ENCODE measurements around the gene KHDRBS1. TPM values are rescaled to one million over a fixed set of nuclear protein-coding genes. Genes with fewer than 3 reads are reported as not detected.
"Not testable (repeated sequence)": the region's sequence is repeated elsewhere in the genome, so short reads cannot be mapped to it uniquely, and the experiment has no call there.

Gene KHDRBS1
- total and polyA plus RNA-seq, 4 donors: 14.6 to 37.6 (median 24.5) TPM

DNA sequence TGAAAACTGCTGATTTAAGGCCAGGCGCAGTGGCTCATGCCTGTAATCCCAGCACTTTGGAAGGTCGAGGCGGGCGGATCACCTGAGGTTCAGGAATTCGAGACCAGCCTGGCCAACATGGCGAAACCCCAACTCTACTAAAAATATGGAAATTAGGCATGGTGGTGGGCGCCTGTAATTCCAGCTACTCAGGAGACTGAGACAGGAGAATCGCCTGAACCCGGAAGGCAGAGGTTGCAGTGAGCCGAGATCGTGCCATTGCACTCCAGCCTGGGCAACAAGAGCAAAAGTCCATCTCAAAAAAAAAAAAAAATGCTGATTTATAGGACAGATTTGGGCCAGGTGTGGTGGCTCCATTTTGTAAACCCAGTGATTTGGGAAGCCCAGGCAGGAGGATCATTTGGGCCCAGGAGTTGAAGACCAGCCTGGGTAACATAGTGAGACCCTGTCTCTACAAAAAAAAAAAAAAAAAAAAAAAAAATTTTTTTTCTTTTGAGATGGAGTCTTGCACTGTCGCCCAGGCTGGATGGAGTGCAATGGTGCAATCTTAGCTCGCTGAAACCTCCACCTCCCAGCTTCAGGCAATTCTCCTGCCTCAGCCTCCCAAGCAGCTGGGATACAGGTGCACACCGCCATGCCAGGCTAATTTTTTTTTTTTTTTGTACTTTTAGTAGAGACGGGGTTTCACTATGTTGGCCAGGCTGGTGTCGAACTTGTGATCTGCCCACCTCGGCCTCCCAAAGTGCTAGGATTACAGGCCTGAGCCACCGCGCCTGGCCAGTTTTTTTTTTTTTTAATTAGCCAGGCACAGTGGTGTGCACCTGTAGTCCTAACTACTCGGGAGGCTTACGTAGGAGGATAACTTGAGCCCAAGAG is 52.2 kb downstream of the KHDRBS1 start:
- not testable (repeated sequence) for H3K9me3 ChIP-seq (ENCODE audit: control insufficient read depth in 4 of 4, low read length in 3 of 4); H3K36me3 ChIP-seq (ENCODE audit: control insufficient read depth in 4 of 4, insufficient read depth in 3 of 4, low read depth in 1 of 4, low read length in 3 of 4); DNase-seq (ENCODE audit: low spot score); H3K4me3 ChIP-seq (ENCODE audit: low read depth in 1 of 3, low read length in 3 of 3); H3K27me3 ChIP-seq (ENCODE audit: control insufficient read depth in 4 of 4, insufficient read depth in 4 of 4, low read length in 3 of 4); H3K9ac ChIP-seq (ENCODE audit: low read depth in 1 of 2, low read length in 2 of 2); H3K4me1 ChIP-seq (ENCODE audit: control insufficient read depth in 4 of 4, insufficient read depth in 4 of 4, low read length in 3 of 4)
- WGBS: 59% methylated on average over 21 of the region's 21 CpGs
- H3K27ac ChIP-seq (ENCODE audit: low read depth in 1 of 2, low read length in 2 of 2): peak overlapping the region in 1 of 2 donors; percentile 28
- TF ChIP-seq YY1 (IDR thresholded peaks at IDR 0.05) (peak; percentile 23), SP1 (IDR thresholded peaks at IDR 0.05) (peak; percentile 9), HNF4A (conservative IDR thresholded peaks at IDR 0.05) (peak; percentile 55)

DNA sequence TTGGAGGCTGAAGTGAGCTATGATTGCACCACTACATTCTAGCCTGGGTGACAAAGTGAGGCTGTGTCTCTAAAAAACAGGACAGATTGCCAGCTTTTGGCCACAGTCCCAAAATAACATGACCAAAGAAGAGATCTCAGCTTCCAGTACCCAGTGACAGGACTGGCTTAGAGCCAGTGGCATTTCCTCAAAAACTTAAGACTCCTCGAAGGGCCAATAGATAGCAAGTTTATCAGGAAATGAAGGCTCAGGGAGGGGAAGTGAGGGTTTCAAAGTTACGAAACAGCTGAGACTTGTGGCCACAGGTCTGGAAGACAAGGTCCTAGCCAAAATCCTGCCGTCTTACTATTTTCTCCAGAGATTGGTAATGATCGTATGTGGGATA is 52.8 kb downstream of the KHDRBS1 start:
- Histone ChIP-seq H3K36me3 (ENCODE audit: control insufficient read depth in 4 of 4, insufficient read depth in 3 of 4, low read depth in 1 of 4, low read length in 3 of 4) (peaks cover 0 to 3% (median under 1%) of the 10 kb centered on the region in 4 donors), H3K27ac (ENCODE audit: low read depth in 1 of 2, low read length in 2 of 2) (peak overlapping the region in 1 of 2 donors; percentile 28), H3K27me3 (ENCODE audit: control insufficient read depth in 4 of 4, insufficient read depth in 4 of 4, low read length in 3 of 4) (no peaks in the 10 kb centered on the region), H3K9me3 (ENCODE audit: control insufficient read depth in 4 of 4, low read length in 3 of 4) (no peaks in the 10 kb centered on the region), H3K4me3 (ENCODE audit: low read depth in 1 of 3, low read length in 3 of 3) (no peak overlapping the region), H3K9ac (ENCODE audit: low read depth in 1 of 2, low read length in 2 of 2) (no peak overlapping the region), H3K4me1 (ENCODE audit: control insufficient read depth in 4 of 4, insufficient read depth in 4 of 4, low read length in 3 of 4) (peaks cover 0 to 8% (median 5%) of the 10 kb centered on the region in 4 donors)
- TF ChIP-seq NR2F2 (IDR thresholded peaks at IDR 0.05) (peak; percentile 73), GABPA (IDR thresholded peaks at IDR 0.05 in 1 of 2, conservative IDR thresholded peaks at IDR 0.05 in 1 of 2) (no peak)
- WGBS: 42% methylated on average over 4 of the region's 4 CpGs
- DNase-seq (ENCODE audit: low spot score): peak; percentile 41

DNA sequence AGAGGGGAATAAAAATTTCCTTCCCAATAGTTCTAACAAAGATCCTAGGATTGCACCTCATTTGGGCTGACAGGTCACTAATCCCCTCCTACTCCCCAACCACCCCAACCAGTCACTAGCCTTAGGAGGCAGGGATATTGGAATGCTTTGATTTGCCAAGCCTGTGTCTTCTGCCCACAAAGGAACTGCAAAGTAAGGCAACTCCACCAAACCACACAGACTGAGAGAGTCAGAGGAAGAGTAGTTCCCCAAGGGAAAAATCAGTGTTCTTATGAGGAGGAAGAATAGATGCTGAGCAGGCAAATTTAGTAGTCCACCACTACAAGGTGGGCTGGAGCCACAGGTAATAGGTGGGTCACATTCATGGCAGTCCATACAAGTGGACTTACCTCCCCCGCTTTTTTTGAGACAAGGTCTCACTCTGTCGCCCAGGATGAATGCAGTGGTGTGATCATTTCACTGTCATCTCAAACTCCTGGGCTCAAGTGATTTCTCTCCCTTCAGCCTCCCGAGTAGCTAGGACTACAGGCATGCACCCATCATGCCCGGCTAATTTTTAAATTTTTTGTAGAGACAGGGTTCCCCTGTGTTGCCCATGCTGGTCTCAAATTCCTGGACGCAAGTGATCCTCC is 55.4 kb downstream of the KHDRBS1 start:
- no peak overlapping the region for H3K27ac ChIP-seq (ENCODE audit: low read depth in 1 of 2, low read length in 2 of 2)
- no peak overlapping the region for H3K4me3 ChIP-seq (ENCODE audit: low read depth in 1 of 3, low read length in 3 of 3)
- H3K9ac ChIP-seq (ENCODE audit: low read depth in 1 of 2, low read length in 2 of 2): no peak overlapping the region
- no peaks in the 10 kb centered on the region for H3K9me3 ChIP-seq (ENCODE audit: control insufficient read depth in 4 of 4, low read length in 3 of 4)
- peaks cover 4 to 22% (median 17%) of the 10 kb centered on the region in 4 donors for H3K4me1 ChIP-seq (ENCODE audit: control insufficient read depth in 4 of 4, insufficient read depth in 4 of 4, low read length in 3 of 4)
- 83% methylated on average over 5 of the region's 5 CpGs for WGBS
- TF ChIP-seq, protein P1, sequence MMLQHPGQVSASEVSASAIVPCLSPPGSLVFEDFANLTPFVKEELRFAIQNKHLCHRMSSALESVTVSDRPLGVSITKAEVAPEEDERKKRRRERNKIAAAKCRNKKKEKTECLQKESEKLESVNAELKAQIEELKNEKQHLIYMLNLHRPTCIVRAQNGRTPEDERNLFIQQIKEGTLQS (IDR thresholded peaks at IDR 0.05): no peak
- no peak for TF ChIP-seq RXRA (IDR thresholded peaks at IDR 0.05)
- TF ChIP-seq, protein P2, sequence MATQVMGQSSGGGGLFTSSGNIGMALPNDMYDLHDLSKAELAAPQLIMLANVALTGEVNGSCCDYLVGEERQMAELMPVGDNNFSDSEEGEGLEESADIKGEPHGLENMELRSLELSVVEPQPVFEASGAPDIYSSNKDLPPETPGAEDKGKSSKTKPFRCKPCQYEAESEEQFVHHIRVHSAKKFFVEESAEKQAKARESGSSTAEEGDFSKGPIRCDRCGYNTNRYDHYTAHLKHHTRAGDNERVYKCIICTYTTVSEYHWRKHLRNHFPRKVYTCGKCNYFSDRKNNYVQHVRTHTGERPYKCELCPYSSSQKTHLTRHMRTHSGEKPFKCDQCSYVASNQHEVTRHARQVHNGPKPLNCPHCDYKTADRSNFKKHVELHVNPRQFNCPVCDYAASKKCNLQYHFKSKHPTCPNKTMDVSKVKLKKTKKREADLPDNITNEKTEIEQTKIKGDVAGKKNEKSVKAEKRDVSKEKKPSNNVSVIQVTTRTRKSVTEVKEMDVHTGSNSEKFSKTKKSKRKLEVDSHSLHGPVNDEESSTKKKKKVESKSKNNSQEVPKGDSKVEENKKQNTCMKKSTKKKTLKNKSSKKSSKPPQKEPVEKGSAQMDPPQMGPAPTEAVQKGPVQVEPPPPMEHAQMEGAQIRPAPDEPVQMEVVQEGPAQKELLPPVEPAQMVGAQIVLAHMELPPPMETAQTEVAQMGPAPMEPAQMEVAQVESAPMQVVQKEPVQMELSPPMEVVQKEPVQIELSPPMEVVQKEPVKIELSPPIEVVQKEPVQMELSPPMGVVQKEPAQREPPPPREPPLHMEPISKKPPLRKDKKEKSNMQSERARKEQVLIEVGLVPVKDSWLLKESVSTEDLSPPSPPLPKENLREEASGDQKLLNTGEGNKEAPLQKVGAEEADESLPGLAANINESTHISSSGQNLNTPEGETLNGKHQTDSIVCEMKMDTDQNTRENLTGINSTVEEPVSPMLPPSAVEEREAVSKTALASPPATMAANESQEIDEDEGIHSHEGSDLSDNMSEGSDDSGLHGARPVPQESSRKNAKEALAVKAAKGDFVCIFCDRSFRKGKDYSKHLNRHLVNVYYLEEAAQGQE (IDR thresholded peaks at IDR 0.05): no peak
- no peak for TF ChIP-seq HNF4A (conservative IDR thresholded peaks at IDR 0.05)
- TF ChIP-seq RAD21 (IDR thresholded peaks at IDR 0.05): no peak
- no peak for TF ChIP-seq YY1 (IDR thresholded peaks at IDR 0.05)
- TF ChIP-seq, protein P3, sequence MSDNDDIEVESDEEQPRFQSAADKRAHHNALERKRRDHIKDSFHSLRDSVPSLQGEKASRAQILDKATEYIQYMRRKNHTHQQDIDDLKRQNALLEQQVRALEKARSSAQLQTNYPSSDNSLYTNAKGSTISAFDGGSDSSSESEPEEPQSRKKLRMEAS (IDR thresholded peaks at IDR 0.05): no peak
- no peak for TF ChIP-seq EGR1 (IDR thresholded peaks at IDR 0.05; ENCODE audit: low read depth in 2 of 2)
- TF ChIP-seq JUND (IDR thresholded peaks at IDR 0.05): no peak
- TF ChIP-seq NR2F2 (IDR thresholded peaks at IDR 0.05): no peak
- TF ChIP-seq, protein P4, sequence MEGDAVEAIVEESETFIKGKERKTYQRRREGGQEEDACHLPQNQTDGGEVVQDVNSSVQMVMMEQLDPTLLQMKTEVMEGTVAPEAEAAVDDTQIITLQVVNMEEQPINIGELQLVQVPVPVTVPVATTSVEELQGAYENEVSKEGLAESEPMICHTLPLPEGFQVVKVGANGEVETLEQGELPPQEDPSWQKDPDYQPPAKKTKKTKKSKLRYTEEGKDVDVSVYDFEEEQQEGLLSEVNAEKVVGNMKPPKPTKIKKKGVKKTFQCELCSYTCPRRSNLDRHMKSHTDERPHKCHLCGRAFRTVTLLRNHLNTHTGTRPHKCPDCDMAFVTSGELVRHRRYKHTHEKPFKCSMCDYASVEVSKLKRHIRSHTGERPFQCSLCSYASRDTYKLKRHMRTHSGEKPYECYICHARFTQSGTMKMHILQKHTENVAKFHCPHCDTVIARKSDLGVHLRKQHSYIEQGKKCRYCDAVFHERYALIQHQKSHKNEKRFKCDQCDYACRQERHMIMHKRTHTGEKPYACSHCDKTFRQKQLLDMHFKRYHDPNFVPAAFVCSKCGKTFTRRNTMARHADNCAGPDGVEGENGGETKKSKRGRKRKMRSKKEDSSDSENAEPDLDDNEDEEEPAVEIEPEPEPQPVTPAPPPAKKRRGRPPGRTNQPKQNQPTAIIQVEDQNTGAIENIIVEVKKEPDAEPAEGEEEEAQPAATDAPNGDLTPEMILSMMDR (IDR thresholded peaks at IDR 0.05; ENCODE audit: low read depth, low read length, missing input control): no peak
- no peak for TF ChIP-seq HNF4G (IDR thresholded peaks at IDR 0.05)
- H3K27me3 ChIP-seq (ENCODE audit: control insufficient read depth in 4 of 4, insufficient read depth in 4 of 4, low read length in 3 of 4): no peaks in the 10 kb centered on the region
- no peak for DNase-seq (ENCODE audit: low spot score)
- H3K36me3 ChIP-seq (ENCODE audit: control insufficient read depth in 4 of 4, insufficient read depth in 3 of 4, low read depth in 1 of 4, low read length in 3 of 4): no peaks in the 10 kb centered on the region

Data from liver (tissue), 9 donors.